Measurements from ENCODE around the gene DCHS1.

DCHS1 gene

DNA sequence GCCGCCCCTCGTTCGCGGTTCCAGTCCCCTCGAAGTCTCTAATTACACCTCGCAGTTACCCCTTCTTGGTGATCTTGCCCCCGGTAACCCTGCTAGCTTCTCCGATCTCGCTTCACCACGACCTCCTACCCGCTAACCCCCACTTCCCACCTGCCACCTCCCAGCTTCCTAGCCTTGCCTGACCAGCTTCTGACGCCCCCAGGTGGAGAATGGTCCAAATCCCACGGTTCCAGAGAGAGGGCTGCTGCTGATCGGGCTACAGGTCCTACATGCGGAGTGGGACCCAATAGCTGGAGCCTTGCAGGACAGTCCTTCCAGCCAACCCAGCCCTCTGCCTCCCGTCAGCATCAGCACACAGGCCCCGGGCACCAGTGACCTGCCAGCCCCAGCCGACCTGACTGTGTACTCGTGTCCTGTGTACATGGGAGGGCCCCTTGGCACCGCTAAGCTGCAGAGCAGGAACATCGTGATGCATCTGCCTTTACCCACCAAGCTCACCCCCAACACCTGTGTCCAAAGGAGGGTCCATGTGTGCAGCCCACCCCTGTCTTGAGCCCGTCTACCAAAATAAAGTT is 84.1 kb downstream of the DCHS1 start:
- no peak for DNase-seq (ENCODE audit: low spot score)
- TF ChIP-seq, protein P1, sequence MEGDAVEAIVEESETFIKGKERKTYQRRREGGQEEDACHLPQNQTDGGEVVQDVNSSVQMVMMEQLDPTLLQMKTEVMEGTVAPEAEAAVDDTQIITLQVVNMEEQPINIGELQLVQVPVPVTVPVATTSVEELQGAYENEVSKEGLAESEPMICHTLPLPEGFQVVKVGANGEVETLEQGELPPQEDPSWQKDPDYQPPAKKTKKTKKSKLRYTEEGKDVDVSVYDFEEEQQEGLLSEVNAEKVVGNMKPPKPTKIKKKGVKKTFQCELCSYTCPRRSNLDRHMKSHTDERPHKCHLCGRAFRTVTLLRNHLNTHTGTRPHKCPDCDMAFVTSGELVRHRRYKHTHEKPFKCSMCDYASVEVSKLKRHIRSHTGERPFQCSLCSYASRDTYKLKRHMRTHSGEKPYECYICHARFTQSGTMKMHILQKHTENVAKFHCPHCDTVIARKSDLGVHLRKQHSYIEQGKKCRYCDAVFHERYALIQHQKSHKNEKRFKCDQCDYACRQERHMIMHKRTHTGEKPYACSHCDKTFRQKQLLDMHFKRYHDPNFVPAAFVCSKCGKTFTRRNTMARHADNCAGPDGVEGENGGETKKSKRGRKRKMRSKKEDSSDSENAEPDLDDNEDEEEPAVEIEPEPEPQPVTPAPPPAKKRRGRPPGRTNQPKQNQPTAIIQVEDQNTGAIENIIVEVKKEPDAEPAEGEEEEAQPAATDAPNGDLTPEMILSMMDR (IDR thresholded peaks at IDR 0.05; ENCODE audit: extremely low read depth, missing control alignments): no peak

Measured in GM20000 (cell line).